ENCODE data around the gene AGMAT. TPM values are rescaled to one million over a fixed set of nuclear protein-coding genes. Genes with fewer than 3 reads are reported as not detected.

The AGMAT gene
- total RNA-seq, 1 donor from 2014 or later = 0.31 TPM

DNA sequence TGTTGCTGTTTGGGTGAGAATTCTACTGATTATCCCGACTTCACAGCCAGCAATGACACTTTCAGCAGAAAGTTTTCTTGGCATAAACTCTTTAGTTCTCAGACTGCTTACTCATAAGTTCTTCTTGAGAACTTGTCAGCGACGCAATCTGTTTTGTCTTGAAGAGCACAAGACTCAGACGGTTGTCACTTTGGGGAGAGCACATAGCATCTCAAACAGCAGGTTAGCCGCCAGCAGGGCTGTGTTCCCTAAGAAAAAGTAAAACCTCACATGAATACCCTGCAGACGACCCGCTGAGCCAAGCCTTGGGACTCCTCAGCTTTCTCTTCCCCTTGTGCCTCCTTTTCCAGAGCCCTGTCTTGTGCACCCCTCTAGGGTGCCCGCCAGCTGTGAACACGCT is 11.4 kb downstream of the AGMAT start:
- DNase-seq (ENCODE audit: low spot score in 2 of 2, unreplicated experiment in 2 of 2) = no peak
- Mint-ChIP-seq H3K4me1 (no peaks in the 10 kb centered on the region), H3K27me3 (ENCODE audit: low read depth) (no peaks in the 10 kb centered on the region), H3K27ac (no peak overlapping the region), H3K4me3 (no peak overlapping the region), H3K9me3 (no peaks in the 10 kb centered on the region), H3K36me3 (peaks cover 14% of the 10 kb centered on the region)
- TF ChIP-seq, protein P1, sequence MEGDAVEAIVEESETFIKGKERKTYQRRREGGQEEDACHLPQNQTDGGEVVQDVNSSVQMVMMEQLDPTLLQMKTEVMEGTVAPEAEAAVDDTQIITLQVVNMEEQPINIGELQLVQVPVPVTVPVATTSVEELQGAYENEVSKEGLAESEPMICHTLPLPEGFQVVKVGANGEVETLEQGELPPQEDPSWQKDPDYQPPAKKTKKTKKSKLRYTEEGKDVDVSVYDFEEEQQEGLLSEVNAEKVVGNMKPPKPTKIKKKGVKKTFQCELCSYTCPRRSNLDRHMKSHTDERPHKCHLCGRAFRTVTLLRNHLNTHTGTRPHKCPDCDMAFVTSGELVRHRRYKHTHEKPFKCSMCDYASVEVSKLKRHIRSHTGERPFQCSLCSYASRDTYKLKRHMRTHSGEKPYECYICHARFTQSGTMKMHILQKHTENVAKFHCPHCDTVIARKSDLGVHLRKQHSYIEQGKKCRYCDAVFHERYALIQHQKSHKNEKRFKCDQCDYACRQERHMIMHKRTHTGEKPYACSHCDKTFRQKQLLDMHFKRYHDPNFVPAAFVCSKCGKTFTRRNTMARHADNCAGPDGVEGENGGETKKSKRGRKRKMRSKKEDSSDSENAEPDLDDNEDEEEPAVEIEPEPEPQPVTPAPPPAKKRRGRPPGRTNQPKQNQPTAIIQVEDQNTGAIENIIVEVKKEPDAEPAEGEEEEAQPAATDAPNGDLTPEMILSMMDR (IDR thresholded peaks at IDR 0.05; ENCODE audit: unreplicated experiment) = no peak

DNA sequence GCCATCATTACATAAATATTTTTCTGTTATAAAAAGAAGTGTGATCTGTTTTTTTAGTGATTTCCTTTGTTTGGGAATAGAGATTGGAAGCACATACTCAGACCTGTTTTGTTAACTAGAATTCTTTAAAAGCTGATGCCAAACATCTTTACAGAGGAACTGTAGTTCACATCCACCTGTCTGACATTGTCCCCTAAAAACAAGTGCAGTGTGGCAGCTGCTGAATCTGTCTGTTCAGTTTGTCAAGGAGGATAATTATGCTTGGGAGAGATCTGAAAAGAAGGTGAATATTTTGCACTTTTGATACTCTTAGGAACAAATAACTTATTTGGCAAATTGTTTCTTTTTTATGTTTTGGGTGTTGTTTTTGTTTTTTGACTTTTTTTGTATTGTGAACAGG is 13.6 kb downstream of the AGMAT start:
- peaks cover 30% of the 10 kb centered on the region for H3K36me3 Mint-ChIP-seq
- no peaks in the 10 kb centered on the region for H3K27me3 Mint-ChIP-seq (ENCODE audit: low read depth)
- H3K4me1 Mint-ChIP-seq = no peaks in the 10 kb centered on the region
- H3K9me3 Mint-ChIP-seq = no peaks in the 10 kb centered on the region
- TF ChIP-seq, protein P1 (IDR thresholded peaks at IDR 0.05; ENCODE audit: unreplicated experiment) = no peak
- no peak overlapping the region for H3K27ac Mint-ChIP-seq
- no peak overlapping the region for H3K4me3 Mint-ChIP-seq
- DNase-seq (ENCODE audit: low spot score in 2 of 2, unreplicated experiment in 2 of 2) = no peak

DNA sequence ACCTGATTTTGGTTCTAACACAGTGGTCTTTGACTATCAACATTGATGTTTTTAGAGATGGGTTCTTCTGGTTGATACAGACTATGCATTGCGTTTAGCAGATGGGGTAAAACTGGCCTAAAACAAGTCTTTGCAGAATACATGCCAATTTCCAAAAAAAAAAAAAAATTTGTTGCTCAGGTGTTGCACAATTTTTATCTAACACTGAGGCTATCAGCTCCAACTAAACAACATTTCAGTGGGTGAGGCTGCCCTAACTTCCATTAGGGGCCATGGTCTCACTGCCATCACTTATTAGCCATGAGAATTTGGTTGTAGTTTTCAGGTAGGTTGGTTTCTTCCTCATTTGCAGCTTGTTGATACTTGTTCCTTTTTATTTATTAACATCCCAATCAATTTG is 14.0 kb downstream of the AGMAT start:
- DNase-seq (ENCODE audit: low spot score in 2 of 2, unreplicated experiment in 2 of 2) = no peak
- no peaks in the 10 kb centered on the region for H3K27me3 Mint-ChIP-seq (ENCODE audit: low read depth)
- no peaks in the 10 kb centered on the region for H3K9me3 Mint-ChIP-seq
- no peaks in the 10 kb centered on the region for H3K4me1 Mint-ChIP-seq
- no peak overlapping the region for H3K4me3 Mint-ChIP-seq
- H3K27ac Mint-ChIP-seq = no peak overlapping the region
- peaks cover 34% of the 10 kb centered on the region for H3K36me3 Mint-ChIP-seq
- TF ChIP-seq, protein P1 (IDR thresholded peaks at IDR 0.05; ENCODE audit: unreplicated experiment) = no peak

DNA sequence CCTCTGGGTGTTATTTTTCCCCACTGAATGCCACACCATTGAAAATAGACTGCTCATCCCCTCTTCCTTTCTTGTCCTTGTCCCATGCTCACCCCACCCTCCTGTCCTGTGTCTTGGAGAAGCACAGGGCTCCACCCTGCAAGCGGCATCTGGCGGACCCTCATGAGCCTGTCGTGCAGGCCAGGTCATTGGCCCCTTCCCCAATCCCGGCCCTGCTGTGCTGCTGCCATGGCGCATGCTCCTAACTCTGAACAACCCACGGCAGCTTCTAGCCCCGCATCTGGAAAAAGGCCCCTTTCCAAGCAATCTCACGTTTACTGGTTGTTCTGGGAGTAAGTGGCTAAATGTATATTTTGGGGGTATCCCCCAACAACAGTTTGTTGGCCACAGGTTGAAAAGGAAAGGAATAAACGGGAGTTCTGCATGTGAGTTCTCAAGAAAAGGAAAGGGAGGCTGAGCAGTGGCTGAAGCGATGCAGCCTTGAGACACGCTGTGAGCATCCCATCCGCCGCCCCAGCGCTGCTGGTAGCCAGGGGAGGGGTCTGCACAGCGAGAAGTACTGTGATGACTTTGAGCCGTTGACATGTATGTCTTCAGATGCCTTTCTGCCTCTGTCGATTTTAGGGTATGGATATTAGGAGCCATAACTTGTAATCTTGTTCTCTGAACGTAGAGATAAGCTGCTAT is 16.3 kb downstream of the AGMAT start:
- Mint-ChIP-seq H3K9me3 (no peaks in the 10 kb centered on the region), H3K4me3 (no peak overlapping the region), H3K27ac (no peak overlapping the region), H3K4me1 (no peaks in the 10 kb centered on the region), H3K27me3 (ENCODE audit: low read depth) (no peaks in the 10 kb centered on the region), H3K36me3 (peaks cover 47% of the 10 kb centered on the region)
- TF ChIP-seq, protein P1 (IDR thresholded peaks at IDR 0.05; ENCODE audit: unreplicated experiment) = no peak
- DNase-seq (ENCODE audit: low spot score in 2 of 2, unreplicated experiment in 2 of 2) = no peak

DNA sequence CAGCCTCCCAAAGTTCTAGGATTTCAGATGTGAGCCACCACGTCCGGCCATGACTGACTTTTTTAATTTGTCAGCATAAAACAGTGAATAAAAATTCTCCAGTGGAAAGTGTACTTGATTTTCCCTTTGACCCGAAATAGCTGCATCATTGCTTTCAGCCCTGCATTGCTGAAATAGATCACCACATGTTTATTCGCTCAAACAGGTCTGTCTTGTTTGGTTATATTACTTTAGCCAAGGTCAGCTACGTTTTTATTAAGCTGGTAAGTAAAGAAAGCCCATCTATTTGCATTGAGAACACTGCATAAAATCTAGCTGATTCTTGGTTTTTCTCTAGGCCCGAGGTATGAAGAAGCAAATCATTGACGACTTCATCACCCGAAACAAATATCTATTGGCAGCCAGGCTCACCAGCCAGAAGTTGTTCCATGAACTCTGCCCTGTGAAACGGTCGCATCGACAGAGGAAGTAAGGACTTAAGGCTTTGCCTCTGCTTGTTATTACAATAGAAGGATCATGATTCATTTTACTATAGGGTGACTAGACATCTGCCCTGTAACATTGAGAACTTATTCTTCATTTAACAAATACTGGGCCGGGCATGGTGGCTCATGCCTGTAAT is 25.6 kb downstream of the AGMAT start:
- H3K9me3 Mint-ChIP-seq = no peaks in the 10 kb centered on the region
- no peak for DNase-seq (ENCODE audit: low spot score in 2 of 2, unreplicated experiment in 2 of 2)
- TF ChIP-seq, protein P1 (IDR thresholded peaks at IDR 0.05; ENCODE audit: unreplicated experiment) = no peak
- H3K4me3 Mint-ChIP-seq = no peak overlapping the region
- H3K27me3 Mint-ChIP-seq (ENCODE audit: low read depth) = no peaks in the 10 kb centered on the region
- peak overlapping the region; percentile 14 for H3K27ac Mint-ChIP-seq
- peaks cover 6% of the 10 kb centered on the region for H3K4me1 Mint-ChIP-seq
- peaks cover 27% of the 10 kb centered on the region for H3K36me3 Mint-ChIP-seq

All from mesothelial cell of epicardium (in vitro differentiated cells).